Measurements from ENCODE around the gene C2CD4C.

Gene C2CD4C

GRCh38 chr19:391207-391557, 17.8 kb downstream of the C2CD4C start:
- no peak for DNase-seq
- no peak overlapping the region for H3K18ac ChIP-seq (ENCODE audit: low read length)
- H3K36me3 ChIP-seq (ENCODE audit: control insufficient read depth, insufficient read depth, low read length): no peaks in the 10 kb centered on the region
- H2BK15ac ChIP-seq (replicated peaks; ENCODE audit: low read depth): no peak overlapping the region
- H3K56ac ChIP-seq (ENCODE audit: low read length): no peak overlapping the region
- H2BK120ac ChIP-seq (ENCODE audit: low read depth, low read length): no peak overlapping the region
- WGBS (ENCODE audit: extremely low coverage, insufficient coverage, low lambda C conversion rate): no CpG with 5 or more reads among the region's 2 CpGs
- H3K4me3 ChIP-seq (ENCODE audit: low read length): no peak overlapping the region
- H4K8ac ChIP-seq (ENCODE audit: low read depth, low read length): no peak overlapping the region
- no peak overlapping the region for H2BK5ac ChIP-seq (ENCODE audit: low read length)
- no peak overlapping the region for H2AK5ac ChIP-seq (ENCODE audit: low read length)
- no peak overlapping the region for H3K9ac ChIP-seq (ENCODE audit: low read length)
- H3K4me1 ChIP-seq (ENCODE audit: control insufficient read depth, low read depth, low read length): no peaks in the 10 kb centered on the region
- H3K23ac ChIP-seq (ENCODE audit: low read length): no peak overlapping the region
- no peak overlapping the region for H4K5ac ChIP-seq (ENCODE audit: low read length)
- no peaks in the 10 kb centered on the region for H3K79me2 ChIP-seq (ENCODE audit: control insufficient read depth, insufficient read depth, low read length)
- H3K4me2 ChIP-seq (ENCODE audit: low read length): no peak overlapping the region
- H3K79me1 ChIP-seq (ENCODE audit: low read length): no peaks in the 10 kb centered on the region
- H3K27ac ChIP-seq (ENCODE audit: low read depth, low read length): no peak overlapping the region
- no peaks in the 10 kb centered on the region for H3K27me3 ChIP-seq (ENCODE audit: insufficient read depth, low read length, poor library complexity)
- no peak overlapping the region for H3K4ac ChIP-seq (ENCODE audit: low read depth, low read length)

GRCh38 chr19:390386-391206, 18.4 kb downstream of the C2CD4C start:
- DNase-seq: no peak
- Histone ChIP-seq H2BK120ac (ENCODE audit: low read depth, low read length) (no peak overlapping the region), H3K79me2 (ENCODE audit: control insufficient read depth, insufficient read depth, low read length) (no peaks in the 10 kb centered on the region), H3K4ac (ENCODE audit: low read depth, low read length) (no peak overlapping the region), H3K4me3 (ENCODE audit: low read length) (no peak overlapping the region), H3K36me3 (ENCODE audit: control insufficient read depth, insufficient read depth, low read length) (no peaks in the 10 kb centered on the region), H3K79me1 (ENCODE audit: low read length) (no peaks in the 10 kb centered on the region), H3K4me1 (ENCODE audit: control insufficient read depth, low read depth, low read length) (no peaks in the 10 kb centered on the region), H3K56ac (ENCODE audit: low read length) (no peak overlapping the region), H3K4me2 (ENCODE audit: low read length) (no peak overlapping the region), H2BK5ac (ENCODE audit: low read length) (no peak overlapping the region), H3K27me3 (ENCODE audit: insufficient read depth, low read length, poor library complexity) (no peaks in the 10 kb centered on the region), H4K8ac (ENCODE audit: low read depth, low read length) (no peak overlapping the region), H3K18ac (ENCODE audit: low read length) (no peak overlapping the region), H3K23ac (ENCODE audit: low read length) (no peak overlapping the region), H3K9ac (ENCODE audit: low read length) (no peak overlapping the region), H3K27ac (ENCODE audit: low read depth, low read length) (no peak overlapping the region), H4K5ac (ENCODE audit: low read length) (no peak overlapping the region), H2AK5ac (ENCODE audit: low read length) (no peak overlapping the region), H2BK15ac (replicated peaks; ENCODE audit: low read depth) (no peak overlapping the region)
- WGBS (ENCODE audit: extremely low coverage, insufficient coverage, low lambda C conversion rate): no CpG with 5 or more reads among the region's 30 CpGs

- WGBS (ENCODE audit: extremely low coverage, insufficient coverage, low lambda C conversion rate): no CpG with 5 or more reads among the region's 12 CpGs
- no peaks in the 10 kb centered on the region for H3K4me1 ChIP-seq (ENCODE audit: control insufficient read depth, low read depth, low read length)
These were observed 19.0 kb downstream of the C2CD4C start for GRCh38 chr19:389935-390289.

DNA sequence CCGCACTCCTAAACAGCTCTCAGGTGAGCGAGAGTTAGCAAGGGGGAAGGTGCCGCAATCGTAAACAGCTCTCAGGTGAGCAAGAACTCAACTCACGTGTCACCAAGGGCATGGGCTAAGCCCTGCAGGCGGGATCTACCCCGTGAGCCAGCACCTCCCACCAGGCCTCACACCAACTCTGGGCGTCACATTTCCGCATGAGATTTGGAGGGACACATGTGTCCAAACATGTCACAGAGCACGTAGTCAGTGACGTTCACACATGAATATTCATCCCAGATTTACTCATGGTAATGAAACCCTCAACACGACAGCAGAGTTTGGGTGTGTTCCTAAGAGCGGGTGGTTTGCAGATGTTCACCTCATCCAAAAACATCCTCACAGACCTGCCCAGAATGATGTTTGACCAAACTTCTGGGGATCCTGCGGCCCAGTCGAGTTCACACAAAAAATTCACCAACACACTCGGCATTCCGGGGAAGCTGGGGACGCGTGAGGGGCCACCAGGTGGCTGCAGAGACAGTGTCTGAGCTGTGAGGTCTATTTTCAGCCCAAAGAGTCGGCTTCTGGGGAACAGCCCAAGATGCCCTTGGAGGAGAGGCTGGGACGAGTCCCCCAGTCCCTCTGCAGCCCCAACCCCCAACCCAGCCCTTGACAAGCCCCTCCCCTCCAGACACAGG, 19.6 kb downstream of the C2CD4C start:
- no peak overlapping the region for H3K4me2 ChIP-seq (ENCODE audit: low read length)
- no peak overlapping the region for H3K4ac ChIP-seq (ENCODE audit: low read depth, low read length)
- no peak overlapping the region for H2BK15ac ChIP-seq (replicated peaks; ENCODE audit: low read depth)
- no peak overlapping the region for H2BK120ac ChIP-seq (ENCODE audit: low read depth, low read length)
- H3K79me1 ChIP-seq (ENCODE audit: low read length): no peaks in the 10 kb centered on the region
- H3K56ac ChIP-seq (ENCODE audit: low read length): no peak overlapping the region
- no peak overlapping the region for H4K8ac ChIP-seq (ENCODE audit: low read depth, low read length)
- no peak for DNase-seq
- H3K4me3 ChIP-seq (ENCODE audit: low read length): no peak overlapping the region
- H4K5ac ChIP-seq (ENCODE audit: low read length): no peak overlapping the region
- WGBS (ENCODE audit: extremely low coverage, insufficient coverage, low lambda C conversion rate): no CpG with 5 or more reads among the region's 21 CpGs
- no peak overlapping the region for H3K23ac ChIP-seq (ENCODE audit: low read length)
- no peak overlapping the region for H3K27ac ChIP-seq (ENCODE audit: low read depth, low read length)
- H2BK5ac ChIP-seq (ENCODE audit: low read length): no peak overlapping the region
- no peak overlapping the region for H3K18ac ChIP-seq (ENCODE audit: low read length)
- no peaks in the 10 kb centered on the region for H3K27me3 ChIP-seq (ENCODE audit: insufficient read depth, low read length, poor library complexity)
- H2AK5ac ChIP-seq (ENCODE audit: low read length): no peak overlapping the region
- H3K79me2 ChIP-seq (ENCODE audit: control insufficient read depth, insufficient read depth, low read length): no peaks in the 10 kb centered on the region
- H3K9ac ChIP-seq (ENCODE audit: low read length): no peak overlapping the region
- H3K4me1 ChIP-seq (ENCODE audit: control insufficient read depth, low read depth, low read length): no peaks in the 10 kb centered on the region
- no peaks in the 10 kb centered on the region for H3K36me3 ChIP-seq (ENCODE audit: control insufficient read depth, insufficient read depth, low read length)

More at GRCh38 chr19:389935-390289, 19.0 kb downstream of the C2CD4C start:
- Histone ChIP-seq H3K36me3 (ENCODE audit: control insufficient read depth, insufficient read depth, low read length) (no peaks in the 10 kb centered on the region), H3K4me3 (ENCODE audit: low read length) (no peak overlapping the region), H4K5ac (ENCODE audit: low read length) (no peak overlapping the region), H3K4me2 (ENCODE audit: low read length) (no peak overlapping the region), H4K8ac (ENCODE audit: low read depth, low read length) (no peak overlapping the region), H3K27ac (ENCODE audit: low read depth, low read length) (no peak overlapping the region), H3K9ac (ENCODE audit: low read length) (no peak overlapping the region), H2BK5ac (ENCODE audit: low read length) (no peak overlapping the region), H3K79me1 (ENCODE audit: low read length) (no peaks in the 10 kb centered on the region), H3K79me2 (ENCODE audit: control insufficient read depth, insufficient read depth, low read length) (no peaks in the 10 kb centered on the region), H3K18ac (ENCODE audit: low read length) (no peak overlapping the region), H2BK120ac (ENCODE audit: low read depth, low read length) (no peak overlapping the region), H3K23ac (ENCODE audit: low read length) (no peak overlapping the region), H2BK15ac (replicated peaks; ENCODE audit: low read depth) (no peak overlapping the region), H2AK5ac (ENCODE audit: low read length) (no peak overlapping the region), H3K56ac (ENCODE audit: low read length) (no peak overlapping the region), H3K4ac (ENCODE audit: low read depth, low read length) (no peak overlapping the region), H3K27me3 (ENCODE audit: insufficient read depth, low read length, poor library complexity) (no peaks in the 10 kb centered on the region)
- no peak for DNase-seq

- no peak overlapping the region for H3K4ac ChIP-seq (ENCODE audit: low read depth, low read length)
- H2BK5ac ChIP-seq (ENCODE audit: low read length): no peak overlapping the region
- H4K5ac ChIP-seq (ENCODE audit: low read length): no peak overlapping the region
- H2BK15ac ChIP-seq (replicated peaks; ENCODE audit: low read depth): no peak overlapping the region
- no peak overlapping the region for H2AK5ac ChIP-seq (ENCODE audit: low read length)
- no CpG with 5 or more reads among the region's 17 CpGs for WGBS (ENCODE audit: extremely low coverage, insufficient coverage, low lambda C conversion rate)
- H3K23ac ChIP-seq (ENCODE audit: low read length): no peak overlapping the region
- H4K8ac ChIP-seq (ENCODE audit: low read depth, low read length): no peak overlapping the region
- H2BK120ac ChIP-seq (ENCODE audit: low read depth, low read length): no peak overlapping the region
- H3K4me1 ChIP-seq (ENCODE audit: control insufficient read depth, low read depth, low read length): no peaks in the 10 kb centered on the region
- H3K4me2 ChIP-seq (ENCODE audit: low read length): no peak overlapping the region
- no peak for DNase-seq
- H3K27me3 ChIP-seq (ENCODE audit: insufficient read depth, low read length, poor library complexity): no peaks in the 10 kb centered on the region
- no peaks in the 10 kb centered on the region for H3K36me3 ChIP-seq (ENCODE audit: control insufficient read depth, insufficient read depth, low read length)
- no peaks in the 10 kb centered on the region for H3K79me2 ChIP-seq (ENCODE audit: control insufficient read depth, insufficient read depth, low read length)
- no peaks in the 10 kb centered on the region for H3K79me1 ChIP-seq (ENCODE audit: low read length)
- H3K9ac ChIP-seq (ENCODE audit: low read length): no peak overlapping the region
- H3K56ac ChIP-seq (ENCODE audit: low read length): no peak overlapping the region
- H3K18ac ChIP-seq (ENCODE audit: low read length): no peak overlapping the region
- H3K27ac ChIP-seq (ENCODE audit: low read depth, low read length): no peak overlapping the region
- H3K4me3 ChIP-seq (ENCODE audit: low read length): no peak overlapping the region
These were observed 20.3 kb downstream of the C2CD4C start for GRCh38 chr19:388691-389090.
